K562 (cell line): ENCODE results near the gene CST6. TPM values are rescaled to one million over a fixed set of nuclear protein-coding genes. Genes with fewer than 3 reads are reported as not detected.

Experiments used
- ARID1B ChIP-seq: fragments of 450-650 bp; IDR thresholded peaks from 2 replicates; pipeline ENCODE4 v1.6.1; 2016; ENCODE audit warnings: antibody characterized with exemption, mild to moderate bottlenecking, inconsistent platforms
- BRD9 ChIP-seq: fragments of 450-650 bp; IDR thresholded peaks from 2 replicates; pipeline ENCODE4 v1.6.1; 2018; ENCODE audit warnings: low read depth; ENCODE audit not compliant: partially characterized antibody
- DPF2 ChIP-seq: fragments of 450-650 bp; IDR thresholded peaks from 2 replicates; pipeline ENCODE4 v1.6.1; 2016
- EGR1 ChIP-seq: fragments of 450-650 bp; conservative IDR thresholded peaks from 2 replicates; pipeline ENCODE4 v1.6.1; 2017; ENCODE audit warnings: mild to moderate bottlenecking
- GABPA ChIP-seq: fragments of 200-800 bp; sonication (Bioruptor generic); conservative IDR thresholded peaks from 2 replicates; pipeline ENCODE4 v1.6.1; 2016; ENCODE audit warnings: low read depth, missing genetic modification characterization, missing compliant biosample characterization
- HDAC3 ChIP-seq: fragments of 450-650 bp; IDR thresholded peaks from 2 replicates; pipeline ENCODE4 v1.6.1; 2018; ENCODE audit warnings: borderline replicate concordance, mild to moderate bottlenecking, moderate library complexity; ENCODE audit not compliant: partially characterized antibody
- MAZ ChIP-seq, 2 experiments: fragments of 450-650 bp in 1 of 2; sonication (generic) in 1 of 2; formaldehyde crosslinking; IDR thresholded peaks in 1 of 2; conservative IDR thresholded peaks in 1 of 2; 2 replicates each; pipeline versions ENCODE4 v1.4.0 to v1.5.0; 2020; ENCODE audit warnings: mild to moderate bottlenecking in 1 of 2, missing genetic modification reagents in 1 of 2
- PURB ChIP-seq: sonication (generic); formaldehyde crosslinking; IDR thresholded peaks from 2 replicates; pipeline ENCODE4 v1.9.0; 2021; ENCODE audit warnings: low read depth, mild to moderate bottlenecking, missing genetic modification reagents
- TAF15 ChIP-seq: fragments of 200-400 bp; formaldehyde crosslinking; IDR thresholded peaks from 2 replicates; pipeline ENCODE4 v1.6.1; 2017; ENCODE audit warnings: mild to moderate bottlenecking, low read depth, low read length, moderate library complexity
- XRCC4 ChIP-seq: IDR thresholded peaks from one replicate; pipeline ENCODE4 v1.6.1; 2011; ENCODE audit not compliant: insufficient read depth, insufficient read length; ENCODE audit errors: extremely low read depth
- YY1 ChIP-seq, 3 experiments: IDR thresholded peaks; 2 replicates each; pipeline ENCODE4 v1.6.1; 2011; ENCODE audit warnings: low read length in 2 of 3, mild to moderate bottlenecking in 2 of 3, moderate library complexity in 2 of 3, borderline replicate concordance in 1 of 3, control low read depth in 1 of 3, low read depth in 1 of 3; ENCODE audit not compliant: insufficient read depth in 3 of 3, insufficient replicate concordance in 2 of 3, control insufficient read depth in 1 of 3, insufficient read length in 1 of 3; ENCODE audit errors: extremely low read depth in 1 of 3
- ZNF507 ChIP-seq: conservative IDR thresholded peaks from 2 replicates; pipeline ENCODE4 v1.6.1; 2017; ENCODE audit warnings: missing genetic modification characterization, missing compliant biosample characterization
- polyA plus RNA-seq, 8 experiments: library from polyadenylated mRNA; depleted of rRNA in 4 of 8; stranded (reverse) in 5 of 8; unstranded in 3 of 8; fragments of >200 nt; fragmentation: Nextera tagmentation in 2 of 8; fragmentation: Illumina TruSeq in 1 of 8; extraction: Ambion mirVana in 2 of 8; extraction: Trizol in 1 of 8; gene quantifications; 2 replicates each; pipeline versions ENCODE4 v1.2.1 to v1.2.3, GENCODE V29; 2011 to 2014; ENCODE audit warnings: inconsistent platforms in 1 of 8, missing spikeins in 1 of 8
- total RNA-seq, 7 experiments: library from RNA; depleted of rRNA in 6 of 7; stranded (reverse); fragments of >200 nt in 6 of 7; fragmentation: Illumina TruSeq in 2 of 7; extraction: Trizol in 2 of 7; gene quantifications; 2 replicates each; pipeline versions ENCODE4 v1.2.1 to v1.2.3, GENCODE V29; 2011 to 2021; ENCODE audit warnings: low replicate concordance in 1 of 7
- TF ChIP-seq, protein P1 (sequence below): fragments of 250-450 bp; sonication (Bioruptor Pico); IDR thresholded peaks from 2 replicates; pipeline ENCODE4 v1.4.0; 2020
- TF ChIP-seq, protein P2 (sequence below): fragments of 450-650 bp; IDR thresholded peaks from 2 replicates; pipeline ENCODE4 v1.6.1; 2018; ENCODE audit not compliant: partially characterized antibody
- TF ChIP-seq, protein P3 (sequence below), 2 experiments: fragments of 450-650 bp in 1 of 2; sonication (generic) in 1 of 2; formaldehyde crosslinking in 1 of 2; IDR thresholded peaks in 1 of 2; conservative IDR thresholded peaks in 1 of 2; 2 replicates each; pipeline versions ENCODE4 v1.6.1 to v1.8.1; 2016 to 2023; ENCODE audit warnings: mild to moderate bottlenecking in 2 of 2, moderate library complexity in 2 of 2, inconsistent platforms in 1 of 2, missing genetic modification reagents in 1 of 2

The CST6 gene
- total and polyA plus RNA-seq, 9 of the 15 experiments (the other 6 are each of a cell fraction or from before 2014, with no cell fraction given), result not detected

DNA sequence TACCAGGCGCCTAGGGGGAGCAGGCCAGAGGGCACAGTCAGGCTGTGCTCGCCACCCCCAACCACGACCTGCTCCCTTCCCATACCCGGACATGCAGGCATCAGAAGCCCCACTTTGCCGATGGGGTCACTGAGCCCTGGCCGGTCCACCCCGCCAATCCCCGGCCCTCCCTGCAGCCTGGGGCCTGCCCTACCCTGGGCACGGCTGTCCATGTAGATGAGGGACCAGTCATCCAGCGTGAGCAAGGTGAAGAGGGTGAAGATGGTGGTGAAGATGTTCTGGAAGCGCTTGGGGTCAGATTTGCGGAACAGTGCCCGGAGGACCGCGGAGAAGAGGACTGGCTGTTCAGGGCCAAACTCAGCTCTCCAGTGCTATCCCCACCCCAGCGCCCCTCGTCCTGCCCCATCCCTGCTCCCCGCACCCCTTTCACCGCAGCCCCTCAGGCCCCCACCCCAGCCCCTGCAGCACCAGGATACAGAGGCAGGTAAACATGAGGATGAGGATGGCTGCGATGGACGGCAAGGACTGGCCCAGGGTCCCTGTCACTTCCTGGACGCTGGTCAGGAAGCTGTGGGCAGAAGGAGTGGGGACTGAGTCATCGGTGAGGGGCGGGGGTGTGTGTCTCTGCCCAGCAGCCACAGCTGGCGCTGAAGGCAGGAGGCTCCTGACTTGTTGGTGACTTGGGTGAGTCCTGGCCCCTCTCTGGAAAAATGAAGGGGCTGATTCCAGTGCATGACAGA, 9.0 kb downstream of the CST6 start (continued):
- TF ChIP-seq, protein P1, sequence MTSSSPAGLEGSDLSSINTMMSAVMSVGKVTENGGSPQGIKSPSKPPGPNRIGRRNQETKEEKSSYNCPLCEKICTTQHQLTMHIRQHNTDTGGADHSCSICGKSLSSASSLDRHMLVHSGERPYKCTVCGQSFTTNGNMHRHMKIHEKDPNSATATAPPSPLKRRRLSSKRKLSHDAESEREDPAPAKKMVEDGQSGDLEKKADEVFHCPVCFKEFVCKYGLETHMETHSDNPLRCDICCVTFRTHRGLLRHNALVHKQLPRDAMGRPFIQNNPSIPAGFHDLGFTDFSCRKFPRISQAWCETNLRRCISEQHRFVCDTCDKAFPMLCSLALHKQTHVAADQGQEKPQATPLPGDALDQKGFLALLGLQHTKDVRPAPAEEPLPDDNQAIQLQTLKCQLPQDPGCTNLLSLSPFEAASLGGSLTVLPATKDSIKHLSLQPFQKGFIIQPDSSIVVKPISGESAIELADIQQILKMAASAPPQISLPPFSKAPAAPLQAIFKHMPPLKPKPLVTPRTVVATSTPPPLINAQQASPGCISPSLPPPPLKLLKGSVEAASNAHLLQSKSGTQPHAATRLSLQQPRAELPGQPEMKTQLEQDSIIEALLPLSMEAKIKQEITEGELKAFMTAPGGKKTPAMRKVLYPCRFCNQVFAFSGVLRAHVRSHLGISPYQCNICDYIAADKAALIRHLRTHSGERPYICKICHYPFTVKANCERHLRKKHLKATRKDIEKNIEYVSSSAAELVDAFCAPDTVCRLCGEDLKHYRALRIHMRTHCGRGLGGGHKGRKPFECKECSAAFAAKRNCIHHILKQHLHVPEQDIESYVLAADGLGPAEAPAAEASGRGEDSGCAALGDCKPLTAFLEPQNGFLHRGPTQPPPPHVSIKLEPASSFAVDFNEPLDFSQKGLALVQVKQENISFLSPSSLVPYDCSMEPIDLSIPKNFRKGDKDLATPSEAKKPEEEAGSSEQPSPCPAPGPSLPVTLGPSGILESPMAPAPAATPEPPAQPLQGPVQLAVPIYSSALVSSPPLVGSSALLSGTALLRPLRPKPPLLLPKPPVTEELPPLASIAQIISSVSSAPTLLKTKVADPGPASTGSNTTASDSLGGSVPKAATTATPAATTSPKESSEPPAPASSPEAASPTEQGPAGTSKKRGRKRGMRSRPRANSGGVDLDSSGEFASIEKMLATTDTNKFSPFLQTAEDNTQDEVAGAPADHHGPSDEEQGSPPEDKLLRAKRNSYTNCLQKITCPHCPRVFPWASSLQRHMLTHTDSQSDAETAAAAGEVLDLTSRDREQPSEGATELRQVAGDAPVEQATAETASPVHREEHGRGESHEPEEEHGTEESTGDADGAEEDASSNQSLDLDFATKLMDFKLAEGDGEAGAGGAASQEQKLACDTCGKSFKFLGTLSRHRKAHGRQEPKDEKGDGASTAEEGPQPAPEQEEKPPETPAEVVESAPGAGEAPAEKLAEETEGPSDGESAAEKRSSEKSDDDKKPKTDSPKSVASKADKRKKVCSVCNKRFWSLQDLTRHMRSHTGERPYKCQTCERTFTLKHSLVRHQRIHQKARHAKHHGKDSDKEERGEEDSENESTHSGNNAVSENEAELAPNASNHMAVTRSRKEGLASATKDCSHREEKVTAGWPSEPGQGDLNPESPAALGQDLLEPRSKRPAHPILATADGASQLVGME (CRISPR knock-in tag), result no peak
- TF ChIP-seq DPF2 (peak; percentile 59; the same call in 1 of the 2 replicates), MAZ (CRISPR knock-in tag; conservative IDR thresholded peaks at IDR 0.05 in 1 of 2, IDR thresholded peaks at IDR 0.05 in 1 of 2) (peak; percentile 69 to 77; a peak in 2 of 4 replicates), BRD9 (no peak), EGR1 (peak; percentile 94), PURB (CRISPR knock-in tag) (no peak), ARID1B (peak; percentile 64), ZNF507 (tag) (no peak), XRCC4 (no peak), GABPA (tag) (peak; percentile 47), TAF15 (no peak), YY1 (IDR thresholded peaks at IDR 0.05; ENCODE audit: borderline replicate concordance in 1 of 3, control insufficient read depth in 1 of 3, extremely low read depth in 1 of 3, insufficient read depth in 3 of 3, insufficient read length in 1 of 3, insufficient replicate concordance in 2 of 3, low read depth in 1 of 3, low read length in 2 of 3) (peak in 1 of 3 experiments; percentile 10), HDAC3 (no peak)
- TF ChIP-seq, protein P2, sequence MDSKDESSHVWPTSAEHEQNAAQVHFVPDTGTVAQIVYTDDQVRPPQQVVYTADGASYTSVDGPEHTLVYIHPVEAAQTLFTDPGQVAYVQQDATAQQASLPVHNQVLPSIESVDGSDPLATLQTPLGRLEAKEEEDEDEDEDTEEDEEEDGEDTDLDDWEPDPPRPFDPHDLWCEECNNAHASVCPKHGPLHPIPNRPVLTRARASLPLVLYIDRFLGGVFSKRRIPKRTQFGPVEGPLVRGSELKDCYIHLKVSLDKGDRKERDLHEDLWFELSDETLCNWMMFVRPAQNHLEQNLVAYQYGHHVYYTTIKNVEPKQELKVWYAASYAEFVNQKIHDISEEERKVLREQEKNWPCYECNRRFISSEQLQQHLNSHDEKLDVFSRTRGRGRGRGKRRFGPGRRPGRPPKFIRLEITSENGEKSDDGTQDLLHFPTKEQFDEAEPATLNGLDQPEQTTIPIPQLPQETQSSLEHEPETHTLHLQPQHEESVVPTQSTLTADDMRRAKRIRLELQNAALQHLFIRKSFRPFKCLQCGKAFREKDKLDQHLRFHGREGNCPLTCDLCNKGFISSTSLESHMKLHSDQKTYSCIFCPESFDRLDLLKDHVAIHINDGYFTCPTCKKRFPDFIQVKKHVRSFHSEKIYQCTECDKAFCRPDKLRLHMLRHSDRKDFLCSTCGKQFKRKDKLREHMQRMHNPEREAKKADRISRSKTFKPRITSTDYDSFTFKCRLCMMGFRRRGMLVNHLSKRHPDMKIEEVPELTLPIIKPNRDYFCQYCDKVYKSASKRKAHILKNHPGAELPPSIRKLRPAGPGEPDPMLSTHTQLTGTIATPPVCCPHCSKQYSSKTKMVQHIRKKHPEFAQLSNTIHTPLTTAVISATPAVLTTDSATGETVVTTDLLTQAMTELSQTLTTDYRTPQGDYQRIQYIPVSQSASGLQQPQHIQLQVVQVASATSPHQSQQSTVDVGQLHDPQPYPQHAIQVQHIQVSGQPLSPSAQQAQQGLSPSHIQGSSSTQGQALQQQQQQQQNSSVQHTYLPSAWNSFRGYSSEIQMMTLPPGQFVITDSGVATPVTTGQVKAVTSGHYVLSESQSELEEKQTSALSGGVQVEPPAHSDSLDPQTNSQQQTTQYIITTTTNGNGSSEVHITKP, result peak; percentile 73
- TF ChIP-seq, protein P3, sequence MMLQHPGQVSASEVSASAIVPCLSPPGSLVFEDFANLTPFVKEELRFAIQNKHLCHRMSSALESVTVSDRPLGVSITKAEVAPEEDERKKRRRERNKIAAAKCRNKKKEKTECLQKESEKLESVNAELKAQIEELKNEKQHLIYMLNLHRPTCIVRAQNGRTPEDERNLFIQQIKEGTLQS (IDR thresholded peaks at IDR 0.05), result peak; percentile 87
- TF ChIP-seq, protein P3 (CRISPR knock-in tag; conservative IDR thresholded peaks at IDR 0.05), result no peak
